Psoas muscle (tissue), 8 donors: ENCODE data around the gene OS9. TPM values are rescaled to one million over a fixed set of nuclear protein-coding genes. Genes with fewer than 3 reads are reported as not detected.

Source experiments
- ATAC-seq, 4 donors: fragments of 200-7000 bp; cut with Tn5 transposase; one replicate each; pipeline ENCODE4 v1.9.1; 2020; ENCODE audit warnings: moderate library complexity in 3 of 4, mild to moderate bottlenecking in 2 of 4
- DNase-seq, 2 donors: peaks; one replicate each; pipeline ENCODE4 v3.0.0-alpha.2; 2020
- H3K27ac ChIP-seq: fragments of 200-600 bp; one replicate; pipeline ENCODE4 v1.8.0; 2022
- H3K27me3 ChIP-seq, 3 donors: fragments of 200-600 bp in 1 of 3; one replicate each; pipeline versions ENCODE4 v1.6.1 to v1.8.0; 2013 to 2022; ENCODE audit warnings: low read length in 2 of 3, mild to moderate bottlenecking in 2 of 3, moderate library complexity in 1 of 3; ENCODE audit not compliant: insufficient read depth in 3 of 3
- H3K36me3 ChIP-seq, 2 donors: fragments of 200-600 bp in 1 of 2; one replicate each; pipeline versions ENCODE4 v1.6.1 to v1.8.0; 2013 to 2022; ENCODE audit warnings: low read depth in 1 of 2, mild to moderate bottlenecking in 1 of 2, moderate library complexity in 1 of 2; ENCODE audit not compliant: insufficient read depth in 1 of 2
- H3K4me1 ChIP-seq: fragments of 200-600 bp; one replicate; pipeline ENCODE4 v1.8.0; 2022
- H3K4me3 ChIP-seq: fragments of 200-600 bp; one replicate; pipeline ENCODE4 v1.8.0; 2022; ENCODE audit warnings: mild to moderate bottlenecking
- H3K9me3 ChIP-seq: fragments of 200-600 bp; one replicate; pipeline ENCODE4 v1.8.0; 2022
- CTCF ChIP-seq: fragments of 200-600 bp; IDR thresholded peaks from one replicate; pipeline ENCODE4 v1.8.0; 2022; ENCODE audit warnings: antibody characterized with exemption
- WGBS, 3 donors: extraction: QIAGEN DNeasy Blood & Tissue Kit; methylation state at CpG; one replicate each; pipeline versions ENCODE4 v1.1.6 to v1.1.7; 2013; 5-methylcytosine and 5-hydroxymethylcytosine counted together
- intact Hi-C, 2 donors: fragments of 100-400 bp; cut with DNase I; formaldehyde crosslinking; loops; one replicate each; pipeline versions ENCODE4 v1.11.0 to v1.14.2; 2022
- polyA plus RNA-seq, 3 donors: library from polyadenylated mRNA; stranded (reverse); fragments of 200-250 nt; gene quantifications; one replicate each; pipeline ENCODE4 v1.2.3, GENCODE V29; 2013
- total RNA-seq, 4 donors: library from RNA; stranded (reverse); fragmentation: NEBNext Ultra II Directional in 2 of 4; extraction: Animal tissue kit (Norgen Biotek cat#: 25700) in 2 of 4; gene quantifications; one replicate each; pipeline versions ENCODE4 v1.2.1 to v1.2.4, GENCODE V29; 2021 to 2023
- donor health status: healthy with polysubstance abuse.
- donor health status: DM: no; HTN: no; CAD: no; lungs with moderate emphysema.
- donor health status: Bipolar disorder and iron deficiency.
- donor health status: healthy.
- donor health status: DM: yes; HTN: yes; CAD: no.
- donor health status: DM: no; HTN: no; CAD: no.
- donor health status: DM: no; HTN: no; CAD: no.
- donor health status: DM: yes; HTN: yes; CAD: no.

OS9 gene
- total and polyA plus RNA-seq, 7 donors, result 53.0 to 76.4 (median 63.8) TPM

GRCh38 chr12:57723630-57723962 lies 29.7 kb downstream of the OS9 start:
- intact Hi-C loops, result no loop called here
- H3K36me3 ChIP-seq, result peaks cover 0 to 32% of the 10 kb centered on the region in 2 donors

GRCh38 chr12:57724003-57724935 lies 30.3 kb downstream of the OS9 start:
- no peaks in the 10 kb centered on the region for H3K9me3 ChIP-seq
- no peak for ATAC-seq
- H3K4me1 ChIP-seq, result peaks cover 6% of the 10 kb centered on the region
- no peak overlapping the region for H3K4me3 ChIP-seq
- 74 to 80% (median 79%) methylated on average over 12 of the region's 12 CpGs for WGBS, 3 donors
- peaks cover 0 to 39% (median 15%) of the 10 kb centered on the region in 3 donors for H3K27me3 ChIP-seq
- H3K36me3 ChIP-seq, result peaks cover 0 to 26% of the 10 kb centered on the region in 2 donors
- TF ChIP-seq CTCF, result no peak
- no peak overlapping the region for H3K27ac ChIP-seq
- intact Hi-C loops, result no loop called here
- no peak for DNase-seq

More at GRCh38 chr12:57723630-57723962, 29.7 kb downstream of the OS9 start:
- H3K27ac ChIP-seq, result no peak overlapping the region
- peaks cover 0 to 39% (median 15%) of the 10 kb centered on the region in 3 donors for H3K27me3 ChIP-seq
- no peak for TF ChIP-seq CTCF
- no peak for ATAC-seq
- peaks cover 6% of the 10 kb centered on the region for H3K4me1 ChIP-seq
- 45 to 55% (median 53%) methylated on average over 2 of the region's 2 CpGs for WGBS, 3 donors
- H3K4me3 ChIP-seq, result no peak overlapping the region
- DNase-seq, result no peak
- no peaks in the 10 kb centered on the region for H3K9me3 ChIP-seq

- Histone ChIP-seq H3K9me3 (no peaks in the 10 kb centered on the region), H3K27ac (no peak overlapping the region), H3K4me3 (no peak overlapping the region), H3K36me3 (peaks cover 0 to 17% of the 10 kb centered on the region in 2 donors), H3K4me1 (peaks cover 6% of the 10 kb centered on the region), H3K27me3 (peaks cover 0 to 39% (median 15%) of the 10 kb centered on the region in 3 donors)
- WGBS, 3 donors, result 42 to 57% (median 51%) methylated on average over 11 of the region's 11 CpGs
- TF ChIP-seq CTCF, result no peak
- ATAC-seq, result no peak
- intact Hi-C loops, result no loop called here
- no peak for DNase-seq
These were observed 31.2 kb downstream of the OS9 start for GRCh38 chr12:57724936-57725740.

- WGBS, 3 donors, result 10 to 18% (median 14%) methylated on average over 10 of the region's 10 CpGs
- Histone ChIP-seq H3K27ac (no peak overlapping the region), H3K27me3 (peaks cover 0 to 39% (median 17%) of the 10 kb centered on the region in 3 donors), H3K4me1 (peaks cover 6% of the 10 kb centered on the region), H3K4me3 (peak overlapping the region; percentile 65), H3K36me3 (peaks cover 0 to 10% of the 10 kb centered on the region in 2 donors), H3K9me3 (no peaks in the 10 kb centered on the region)
- intact Hi-C loops, result no loop called here
- ATAC-seq (no peak), DNase-seq (no peak)
- TF ChIP-seq CTCF, result no peak
These were observed 31.9 kb downstream of the OS9 start for GRCh38 chr12:57725851-57726150.
